Gastroesophageal sphincter (tissue), 4 donors: Measurements from ENCODE around the gene LHX8. TPM values are rescaled to one million over a fixed set of nuclear protein-coding genes. Genes with fewer than 3 reads are reported as not detected.

Source experiments
- ATAC-seq: fragments of 150-250 bp; one replicate; pipeline ENCODE4 v1.9.1; 2016; ENCODE audit warnings: mild to moderate bottlenecking, moderate library complexity
- H3K27ac ChIP-seq, 4 donors: fragments of 200-600 bp; sonication (generic) in 3 of 4; 1 replicate in 3 of 4; 2 replicates in 1 of 4; pipeline ENCODE4 v1.5.1; 2016 to 2019
- H3K27me3 ChIP-seq: fragments of 200-600 bp; sonication (generic); one replicate; pipeline ENCODE4 v1.5.1; 2019
- H3K36me3 ChIP-seq, 2 donors: fragments of 200-600 bp; sonication (generic); one replicate each; pipeline ENCODE4 v1.5.1; 2019; ENCODE audit warnings: control low read depth in 1 of 2
- H3K4me1 ChIP-seq, 3 donors: fragments of 200-600 bp; sonication (generic); 1 replicate in 2 of 3; 2 replicates in 1 of 3; pipeline ENCODE4 v1.5.1; 2016 to 2019; ENCODE audit warnings: control low read depth in 2 of 3
- H3K4me3 ChIP-seq, 2 donors: fragments of 200-600 bp; sonication (generic); one replicate each; pipeline ENCODE4 v1.5.1; 2019; ENCODE audit warnings: mild to moderate bottlenecking in 1 of 2, moderate library complexity in 1 of 2
- H3K9me3 ChIP-seq, 3 donors: fragments of 200-600 bp; sonication (generic); one replicate each; pipeline ENCODE4 v1.5.1; 2017 to 2019; ENCODE audit warnings: control low read depth in 2 of 3
- CTCF ChIP-seq, 4 experiments: fragments of 200-600 bp in 2 of 4; fragments of 450-650 bp in 2 of 4; sonication (generic) in 1 of 4; IDR thresholded peaks; one replicate each; pipeline ENCODE4 v1.5.1; 2017 to 2019; ENCODE audit warnings: antibody characterized with exemption in 4 of 4, mild to moderate bottlenecking in 2 of 4, moderate library complexity in 2 of 4
- EP300 ChIP-seq: sonication (generic); formaldehyde crosslinking; IDR thresholded peaks from one replicate; pipeline ENCODE4 v1.6.1; 2017; ENCODE audit warnings: antibody characterized with exemption, mild to moderate bottlenecking
- POLR2A ChIP-seq, 2 donors: fragments of 450-650 bp; IDR thresholded peaks; one replicate each; pipeline ENCODE4 v1.6.1; 2017; ENCODE audit warnings: antibody characterized with exemption in 2 of 2, mild to moderate bottlenecking in 2 of 2, moderate library complexity in 1 of 2
- POLR2AphosphoS5 ChIP-seq: sonication (generic); formaldehyde crosslinking; IDR thresholded peaks from one replicate; pipeline ENCODE4 v1.6.1; 2017; ENCODE audit warnings: antibody characterized with exemption
- WGBS, 2 donors: methylation state at CpG; one replicate each; pipeline ENCODE4 v1.1.5; 2018; ENCODE audit warnings: low coverage in 1 of 2; 5-methylcytosine and 5-hydroxymethylcytosine counted together
- total RNA-seq, 4 donors: library from RNA; depleted of rRNA; stranded (reverse); fragments of >200 nt; gene quantifications; one replicate each; pipeline ENCODE4 v1.1.0, GENCODE V29; 2016

The LHX8 gene
- total RNA-seq, 4 donors from 2014 or later: not detected

GRCh38 chr1:75132242-75132811, 1.9 kb upstream of the LHX8 start:
- ATAC-seq: no peak
- H3K36me3 ChIP-seq: no peaks in the 10 kb centered on the region
- peaks cover 0 to 44% (median 13%) of the 10 kb centered on the region in 3 donors for H3K4me1 ChIP-seq
- WGBS, 2 donors: 7 to 9% methylated on average over 12 to 13 of the region's 23 CpGs
- H3K4me3 ChIP-seq: no peak overlapping the region
- H3K27ac ChIP-seq: no peak overlapping the region
- peaks cover 0 to 6% (median 0%) of the 10 kb centered on the region in 3 donors for H3K9me3 ChIP-seq
- peaks cover 100% of the 10 kb centered on the region for H3K27me3 ChIP-seq
- TF ChIP-seq POLR2A (IDR thresholded peaks at IDR 0.05): no peak
- TF ChIP-seq CTCF (IDR thresholded peaks at IDR 0.05): no peak
- TF ChIP-seq POLR2AphosphoS5: no peak
- TF ChIP-seq EP300: no peak

GRCh38 chr1:75132812-75133619, 1.2 kb upstream of the LHX8 start:
- 8% methylated on average over 19 to 23 of the region's 23 CpGs for WGBS, 2 donors

GRCh38 chr1:75134647-75135572, 722 bp downstream of the LHX8 start:
- Histone ChIP-seq H3K4me3 (peak overlapping the region in 1 of 2 donors; percentile 41), H3K4me1 (peaks cover 0 to 44% (median 13%) of the 10 kb centered on the region in 3 donors), H3K27me3 (peaks cover 100% of the 10 kb centered on the region), H3K9me3 (peaks cover 0 to 6% (median 0%) of the 10 kb centered on the region in 3 donors), H3K27ac (no peak overlapping the region), H3K36me3 (no peaks in the 10 kb centered on the region)
- 7 to 20% methylated on average over 1 to 13 of the region's 54 CpGs for WGBS, 2 donors
- TF ChIP-seq CTCF (IDR thresholded peaks at IDR 0.05): no peak
- TF ChIP-seq POLR2A (IDR thresholded peaks at IDR 0.05): no peak
- no peak for TF ChIP-seq POLR2AphosphoS5
- TF ChIP-seq EP300: no peak
- ATAC-seq: no peak

More at GRCh38 chr1:75132812-75133619, 1.2 kb upstream of the LHX8 start:
- Histone ChIP-seq H3K9me3 (peaks cover 0 to 6% (median 0%) of the 10 kb centered on the region in 3 donors), H3K27ac (no peak overlapping the region), H3K4me3 (no peak overlapping the region), H3K36me3 (no peaks in the 10 kb centered on the region), H3K27me3 (peaks cover 100% of the 10 kb centered on the region), H3K4me1 (peaks cover 0 to 44% (median 13%) of the 10 kb centered on the region in 3 donors)
- ATAC-seq: no peak
- no peak for TF ChIP-seq EP300
- no peak for TF ChIP-seq POLR2A (IDR thresholded peaks at IDR 0.05)
- no peak for TF ChIP-seq CTCF (IDR thresholded peaks at IDR 0.05)
- no peak for TF ChIP-seq POLR2AphosphoS5

GRCh38 chr1:75135573-75136194, 1.5 kb downstream of the LHX8 start:
- Histone ChIP-seq H3K27me3 (peaks cover 99% of the 10 kb centered on the region), H3K9me3 (peaks cover 0 to under 1% (median 0%) of the 10 kb centered on the region in 3 donors), H3K4me1 (peaks cover 0 to 37% (median 13%) of the 10 kb centered on the region in 3 donors), H3K4me3 (peak overlapping the region in 1 of 2 donors; percentile 41), H3K27ac (no peak overlapping the region), H3K36me3 (no peaks in the 10 kb centered on the region)
- no peak for ATAC-seq
- no peak for TF ChIP-seq POLR2A (IDR thresholded peaks at IDR 0.05)
- TF ChIP-seq POLR2AphosphoS5: no peak
- TF ChIP-seq EP300: no peak
- TF ChIP-seq CTCF (IDR thresholded peaks at IDR 0.05): no peak
- 5 to 10% methylated on average over 15 of the region's 23 CpGs for WGBS, 2 donors
